Prostate gland (tissue), 2 donors: Measurements from ENCODE around the gene COMMD6. TPM values are rescaled to one million over a fixed set of nuclear protein-coding genes. Genes with fewer than 3 reads are reported as not detected.

Experiments
- DNase-seq: peaks from one replicate; pipeline ENCODE4 v3.0.0-alpha.2; 2019; ENCODE audit warnings: low spot score
- H3K27ac ChIP-seq, 2 donors: fragments of 200-600 bp; sonication (generic); 2 replicates each; pipeline ENCODE4 v1.5.1; 2017 to 2019
- H3K27me3 ChIP-seq: fragments of 200-600 bp; sonication (generic); replicated peaks from 2 replicates; pipeline ENCODE4 v1.5.1; 2019; ENCODE audit not compliant: insufficient read depth
- H3K36me3 ChIP-seq, 2 donors: fragments of 200-600 bp; sonication (generic); 1 replicate in 1 of 2; 2 replicates in 1 of 2; pipeline versions ENCODE4 v1.5.1 to v1.8.1; 2017 to 2019
- H3K4me1 ChIP-seq: fragments of 200-600 bp; sonication (generic); replicated peaks from 2 replicates; pipeline ENCODE4 v1.5.1; 2019
- H3K4me3 ChIP-seq, 2 donors: fragments of 200-600 bp; sonication (generic); 2 replicates each; pipeline ENCODE4 v1.5.1; 2017 to 2019
- H3K9me3 ChIP-seq: fragments of 200-600 bp; sonication (generic); 2 replicates; pipeline ENCODE4 v1.5.1; 2017
- CTCF ChIP-seq, 4 experiments: fragments of 200-600 bp in 2 of 4; fragments of 450-650 bp in 2 of 4; sonication (generic) in 2 of 4; IDR thresholded peaks; 1 replicate in 3 of 4; 2 replicates in 1 of 4; pipeline ENCODE4 v1.5.1; 2016 to 2019; ENCODE audit warnings: antibody characterized with exemption in 4 of 4, mild to moderate bottlenecking in 2 of 4, moderate library complexity in 2 of 4
- POLR2A ChIP-seq: fragments of 450-650 bp; IDR thresholded peaks from one replicate; pipeline ENCODE4 v1.6.1; 2016; ENCODE audit warnings: antibody characterized with exemption, mild to moderate bottlenecking
- POLR2AphosphoS5 ChIP-seq: sonication (generic); formaldehyde crosslinking; IDR thresholded peaks from one replicate; pipeline ENCODE4 v1.6.1; 2017; ENCODE audit warnings: antibody characterized with exemption
- WGBS: methylation state at CpG from one replicate; pipeline ENCODE4 v1.1.5; 2018; 5-methylcytosine and 5-hydroxymethylcytosine counted together
- intact Hi-C: fragments of 100-400 bp; cut with DNase I; formaldehyde crosslinking; loops from one replicate; pipeline ENCODE4 v1.14.2; 2022
- total RNA-seq, 2 donors: library from RNA; depleted of rRNA; stranded (reverse); fragments of >200 nt; gene quantifications; one replicate each; pipeline ENCODE4 v1.1.0, GENCODE V29; 2016

The COMMD6 gene
- total RNA-seq, 2 donors from 2014 or later = 77.3 to 183 TPM

GRCh38 chr13:75555836-75556235 is 18.2 kb upstream of the COMMD6 start:
- H3K36me3 ChIP-seq = no peaks in the 10 kb centered on the region
- no peaks in the 10 kb centered on the region for H3K9me3 ChIP-seq
- intact Hi-C loops = no loop called here
- no peak overlapping the region for H3K27ac ChIP-seq
- WGBS = 67% methylated on average over 1 of the region's 1 CpG
- H3K4me3 ChIP-seq = no peak overlapping the region
- TF ChIP-seq POLR2A (no peak), CTCF (IDR thresholded peaks at IDR 0.05) (no peak), POLR2AphosphoS5 (no peak)
- peaks cover 5% of the 10 kb centered on the region for H3K4me1 ChIP-seq
- H3K27me3 ChIP-seq = no peaks in the 10 kb centered on the region
- no peak for DNase-seq

- no peak for TF ChIP-seq POLR2AphosphoS5
- no peak for TF ChIP-seq POLR2A
- no peak for TF ChIP-seq CTCF (IDR thresholded peaks at IDR 0.05)
- H3K36me3 ChIP-seq = no peaks in the 10 kb centered on the region
- no peak overlapping the region for H3K27ac ChIP-seq
- H3K27me3 ChIP-seq = no peaks in the 10 kb centered on the region
- intact Hi-C loops = no loop called here
- peaks cover 5% of the 10 kb centered on the region for H3K4me1 ChIP-seq
- H3K4me3 ChIP-seq = no peak overlapping the region
- H3K9me3 ChIP-seq = no peaks in the 10 kb centered on the region
- no peak for DNase-seq
- WGBS = 94% methylated on average over 3 of the region's 3 CpGs
Observed at GRCh38 chr13:75554981-75555380, 17.3 kb upstream of the COMMD6 start.

- H3K27ac ChIP-seq = no peak overlapping the region
- no peaks in the 10 kb centered on the region for H3K36me3 ChIP-seq
- TF ChIP-seq POLR2A (no peak), POLR2AphosphoS5 (no peak), CTCF (IDR thresholded peaks at IDR 0.05) (no peak)
- no peaks in the 10 kb centered on the region for H3K9me3 ChIP-seq
- no peak overlapping the region for H3K4me3 ChIP-seq
- no peaks in the 10 kb centered on the region for H3K27me3 ChIP-seq
- peaks cover 5% of the 10 kb centered on the region for H3K4me1 ChIP-seq
- DNase-seq = no peak
- WGBS = 95% methylated on average over 1 of the region's 1 CpG
- intact Hi-C loops = no loop called here
Observed at GRCh38 chr13:75554464-75554863, 16.8 kb upstream of the COMMD6 start.

- Histone ChIP-seq H3K9me3 (no peaks in the 10 kb centered on the region), H3K4me1 (no peaks in the 10 kb centered on the region), H3K27ac (peak overlapping the region; percentile 78 to 85), H3K4me3 (peak overlapping the region; percentile 67 to 86), H3K27me3 (no peaks in the 10 kb centered on the region), H3K36me3 (no peaks in the 10 kb centered on the region)
- intact Hi-C loops = no loop called here
- TF ChIP-seq CTCF (IDR thresholded peaks at IDR 0.05) (no peak), POLR2AphosphoS5 (peak; percentile 17), POLR2A (no peak)
- peak; percentile 42 for DNase-seq
- 1% methylated on average over 10 of the region's 10 CpGs for WGBS
Observed at GRCh38 chr13:75550159-75550567, 12.5 kb upstream of the COMMD6 start.

- H3K9me3 ChIP-seq = no peaks in the 10 kb centered on the region
- TF ChIP-seq POLR2AphosphoS5 (peak; percentile 92), CTCF (IDR thresholded peaks at IDR 0.05) (peak; percentile 73 to 96 (median 83)), POLR2A (peak; percentile 49)
- WGBS = under 1% methylated on average over 74 of the region's 74 CpGs
- no peaks in the 10 kb centered on the region for H3K36me3 ChIP-seq
- H3K27ac ChIP-seq = peak within 1 kb of the TSS; percentile 78 to 85
- intact Hi-C loops = loop anchor here (5.0 kb wide), 1 partner anchor 177 kb away; no protein-coding TSS in a partner anchor
- no peaks in the 10 kb centered on the region for H3K27me3 ChIP-seq
- peak within 1 kb of the TSS; percentile 67 to 86 for H3K4me3 ChIP-seq
- H3K4me1 ChIP-seq = no peaks in the 10 kb centered on the region
- peak; percentile 92 for DNase-seq
Observed at GRCh38 chr13:75549262-75550158, 11.9 kb upstream of the COMMD6 start, which contains the start of gene UCHL3. Gene UCHL3, plus strand, starts transcription at chr13:75549791. Its CDS starts 30 bp downstream, at chr13:75549821.
